Neural crest cell (in vitro differentiated cells): ENCODE measurements around the gene CCDC178. TPM values are rescaled to one million over a fixed set of nuclear protein-coding genes. Genes with fewer than 3 reads are reported as not detected.
A peak's percentile ranks its signal among the peaks of the same experiment; 100 is the strongest.

ENCODE experiments used
- DNase-seq: peaks from one replicate; pipeline ENCODE4 v3.0.0; 2021; ENCODE audit warnings: low read depth, mixed read lengths, low spot score
- H3K27ac Mint-ChIP-seq: one replicate; pipeline ENCODE4 v1.8.0; 2021; ENCODE audit warnings: mild to moderate bottlenecking, mixed read lengths; ENCODE audit not compliant: unreplicated experiment
- H3K27me3 Mint-ChIP-seq: 2 replicates; pipeline ENCODE4 v1.8.0; 2021; ENCODE audit warnings: low read depth, mild to moderate bottlenecking, mixed read lengths
- H3K36me3 Mint-ChIP-seq: 2 replicates; pipeline ENCODE4 v1.8.0; 2021; ENCODE audit warnings: low read depth, mild to moderate bottlenecking, mixed read lengths
- H3K4me1 Mint-ChIP-seq: 2 replicates; pipeline ENCODE4 v1.8.0; 2021; ENCODE audit warnings: mixed read lengths
- H3K4me3 Mint-ChIP-seq: one replicate; pipeline ENCODE4 v1.8.0; 2021; ENCODE audit warnings: mild to moderate bottlenecking, mixed read lengths
- H3K9me3 Mint-ChIP-seq: 2 replicates; pipeline ENCODE4 v1.8.0; 2021; ENCODE audit warnings: mixed read lengths
- CTCF ChIP-seq: fragments of 200-600 bp; sonication (generic); conservative IDR thresholded peaks from 2 replicates; pipeline ENCODE4 v1.5.0; 2021; ENCODE audit warnings: antibody characterized with exemption, mild to moderate bottlenecking
- total RNA-seq: library from RNA; stranded (reverse); gene quantifications from 2 replicates; pipeline ENCODE4 v1.2.1, GENCODE V29; 2021

CCDC178 gene
- total RNA-seq, 1 donor from 2014 or later: 0.42 TPM

GRCh38 chr18:33375829-33376228, 64.7 kb downstream of the CCDC178 start:
- DNase-seq: no peak
- Mint-ChIP-seq H3K36me3 (no peaks in the 10 kb centered on the region), H3K27ac (no peak overlapping the region), H3K9me3 (no peaks in the 10 kb centered on the region), H3K27me3 (no peaks in the 10 kb centered on the region), H3K4me1 (no peaks in the 10 kb centered on the region), H3K4me3 (no peak overlapping the region)
- TF ChIP-seq CTCF: no peak

GRCh38 chr18:33372442-33372841, 68.1 kb downstream of the CCDC178 start:
- Mint-ChIP-seq H3K4me1 (no peaks in the 10 kb centered on the region), H3K4me3 (no peak overlapping the region), H3K36me3 (no peaks in the 10 kb centered on the region), H3K27ac (no peak overlapping the region), H3K27me3 (no peaks in the 10 kb centered on the region), H3K9me3 (no peaks in the 10 kb centered on the region)
- no peak for TF ChIP-seq CTCF
- no peak for DNase-seq

- H3K4me1 Mint-ChIP-seq: no peaks in the 10 kb centered on the region
- TF ChIP-seq CTCF: no peak
- DNase-seq: no peak
- no peak overlapping the region for H3K4me3 Mint-ChIP-seq
- H3K9me3 Mint-ChIP-seq: no peaks in the 10 kb centered on the region
- no peak overlapping the region for H3K27ac Mint-ChIP-seq
- H3K27me3 Mint-ChIP-seq: no peaks in the 10 kb centered on the region
- H3K36me3 Mint-ChIP-seq: no peaks in the 10 kb centered on the region
Measured at GRCh38 chr18:33369711-33370449, 70.6 kb downstream of the CCDC178 start.

- H3K4me1 Mint-ChIP-seq: no peaks in the 10 kb centered on the region
- peaks cover 6% of the 10 kb centered on the region for H3K9me3 Mint-ChIP-seq
- H3K27ac Mint-ChIP-seq: peak overlapping the region; percentile 58
- no peak for DNase-seq
- no peaks in the 10 kb centered on the region for H3K27me3 Mint-ChIP-seq
- TF ChIP-seq CTCF: no peak
- no peaks in the 10 kb centered on the region for H3K36me3 Mint-ChIP-seq
- H3K4me3 Mint-ChIP-seq: no peak overlapping the region
Measured at GRCh38 chr18:33356735-33357134, 83.8 kb downstream of the CCDC178 start.

GRCh38 chr18:33355756-33356155, 84.8 kb downstream of the CCDC178 start:
- no peaks in the 10 kb centered on the region for H3K4me1 Mint-ChIP-seq
- no peak for DNase-seq
- H3K27ac Mint-ChIP-seq: no peak overlapping the region
- peaks cover 6% of the 10 kb centered on the region for H3K9me3 Mint-ChIP-seq
- no peak overlapping the region for H3K4me3 Mint-ChIP-seq
- no peaks in the 10 kb centered on the region for H3K27me3 Mint-ChIP-seq
- TF ChIP-seq CTCF: no peak
- no peaks in the 10 kb centered on the region for H3K36me3 Mint-ChIP-seq
